ENCODE data around the gene CASTOR1.
A peak's percentile ranks its signal among the peaks of the same experiment; 100 is the strongest.

The CASTOR1 gene

DNA sequence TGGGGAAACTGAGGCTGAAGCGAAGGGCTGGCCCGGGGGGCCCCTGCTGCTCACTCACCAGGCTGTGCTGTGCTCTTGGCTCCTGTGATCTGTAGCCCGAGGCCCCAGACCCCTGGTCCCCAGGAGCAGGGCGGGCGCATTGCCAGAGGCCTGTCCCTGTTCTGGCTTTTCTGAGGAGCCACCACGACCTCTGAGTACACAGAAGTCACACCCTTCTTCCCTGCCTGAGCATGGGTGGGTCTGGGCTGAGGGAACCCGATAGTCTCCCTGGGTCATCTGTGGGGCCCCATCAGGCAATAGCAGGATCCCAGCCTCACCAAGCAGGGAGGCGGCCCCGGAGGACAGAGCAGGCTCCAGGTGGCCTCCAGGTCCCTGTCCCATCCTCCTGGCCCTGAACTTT is 5.1 kb downstream of the CASTOR1 start:
- no peak for DNase-seq

DNA sequence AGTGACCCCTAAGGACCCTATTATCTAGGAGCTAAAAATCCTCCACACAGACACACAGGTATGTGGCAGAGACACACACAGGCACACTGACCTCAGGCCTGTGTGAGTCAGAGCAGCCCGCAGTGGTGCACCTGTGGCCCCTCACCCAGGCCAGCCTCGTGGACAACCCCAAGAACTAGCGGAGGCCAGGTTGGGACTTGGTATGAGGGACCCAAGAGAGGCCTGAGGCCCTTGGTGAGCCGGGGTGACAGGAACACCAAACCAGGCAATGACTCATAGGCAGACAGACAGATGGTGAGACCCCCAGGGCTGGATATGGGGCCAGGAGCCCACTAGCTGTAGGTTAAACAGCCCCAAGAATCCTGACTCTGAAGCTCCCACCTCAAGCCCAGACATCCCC is 6.0 kb downstream of the CASTOR1 start:
- no peak for DNase-seq

DNA sequence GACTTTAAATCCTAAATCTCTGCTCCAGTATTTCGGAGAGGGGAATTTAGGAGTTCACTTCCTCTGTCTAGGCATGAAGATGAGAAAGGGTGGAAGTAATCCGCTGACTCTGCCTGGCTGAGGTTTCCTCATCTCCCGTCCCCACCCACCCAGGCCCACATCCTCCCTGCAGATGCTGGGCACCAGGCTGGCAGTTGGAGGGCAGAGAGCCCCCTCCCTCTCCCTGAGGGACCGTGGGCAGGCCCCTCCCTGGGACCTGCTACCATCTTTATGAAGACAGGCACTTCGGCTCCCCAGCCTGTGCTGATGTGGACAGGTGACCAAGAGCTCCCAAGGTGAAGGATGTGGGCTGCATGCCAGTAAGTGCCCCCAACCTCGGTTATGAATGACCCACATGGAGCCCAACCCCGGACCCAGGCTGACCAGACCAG is 6.7 kb downstream of the CASTOR1 start:
- no peak for DNase-seq

DNA sequence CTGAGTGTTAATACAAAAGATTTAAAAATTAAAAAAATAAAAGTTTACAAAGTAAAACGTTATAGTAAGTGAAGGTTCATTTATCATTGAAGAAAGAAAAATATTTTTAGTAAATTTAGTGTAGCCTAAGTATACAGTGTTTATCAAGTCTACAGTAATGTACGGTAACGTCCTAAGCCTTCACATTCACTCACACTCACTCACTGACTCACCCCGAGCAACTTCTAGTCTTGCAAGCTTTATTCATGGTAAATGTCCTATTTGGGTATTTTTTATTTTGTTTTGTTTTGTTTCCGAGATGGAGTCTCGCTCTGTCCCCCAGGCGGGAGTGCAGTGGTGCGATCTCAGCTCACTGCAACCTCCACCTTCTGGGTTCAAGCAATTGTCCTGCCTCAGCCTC is 8.8 kb downstream of the CASTOR1 start:
- no peak for DNase-seq

DNA sequence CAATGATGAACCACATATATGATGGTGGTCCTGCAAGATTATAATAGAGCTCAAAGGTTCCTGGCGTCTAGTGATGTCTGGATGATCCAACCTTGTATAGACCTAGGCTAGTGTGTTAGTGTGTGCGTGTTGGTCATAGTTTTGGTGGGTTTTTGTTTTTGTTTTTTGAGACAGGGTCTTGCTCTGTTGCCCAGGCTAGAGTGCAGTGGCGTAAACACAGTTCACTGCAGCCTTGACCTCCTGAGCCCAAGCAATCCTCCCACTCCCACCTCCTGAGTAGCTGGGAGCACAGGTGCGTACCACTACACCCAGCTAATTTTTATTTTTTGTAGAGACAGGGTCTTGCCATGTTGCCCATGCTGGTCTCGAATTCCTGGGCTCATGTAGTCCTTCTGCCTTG is 9.4 kb downstream of the CASTOR1 start:
- no peak for DNase-seq

DNA sequence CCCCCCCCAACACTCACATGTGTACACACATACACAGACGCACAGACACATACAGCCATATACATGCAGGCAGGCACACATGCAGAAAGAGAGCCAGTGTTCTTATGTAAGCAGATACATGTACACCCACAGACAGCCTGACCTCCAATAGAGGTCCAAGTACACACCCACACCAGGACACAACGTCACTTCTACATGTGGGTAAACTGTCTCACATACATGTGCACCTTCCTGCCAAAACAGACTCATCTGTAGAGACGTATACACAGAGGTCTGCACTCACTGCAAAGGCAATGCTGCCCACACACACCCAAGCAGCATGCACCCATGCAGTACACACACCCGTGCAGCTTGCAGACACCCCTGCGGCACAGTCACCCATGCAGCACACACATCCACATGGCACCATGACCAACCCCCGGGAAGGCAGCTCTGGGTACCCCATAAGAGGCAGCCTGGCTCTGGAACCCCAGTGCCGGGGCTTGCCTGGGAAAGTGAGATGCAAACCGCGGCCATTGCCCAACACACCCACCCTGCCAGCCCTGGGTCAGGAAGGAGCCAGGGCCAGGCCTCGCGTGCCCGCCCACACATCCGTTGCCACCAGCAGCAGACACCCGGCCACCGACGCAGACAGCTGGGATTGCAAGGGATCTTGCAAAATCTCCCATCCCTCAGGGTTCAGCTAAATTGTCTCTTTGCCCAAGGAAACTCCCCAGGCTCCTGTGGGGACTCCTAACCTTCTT is 10.1 kb downstream of the CASTOR1 start:
- DNase-seq: no peak

DNA sequence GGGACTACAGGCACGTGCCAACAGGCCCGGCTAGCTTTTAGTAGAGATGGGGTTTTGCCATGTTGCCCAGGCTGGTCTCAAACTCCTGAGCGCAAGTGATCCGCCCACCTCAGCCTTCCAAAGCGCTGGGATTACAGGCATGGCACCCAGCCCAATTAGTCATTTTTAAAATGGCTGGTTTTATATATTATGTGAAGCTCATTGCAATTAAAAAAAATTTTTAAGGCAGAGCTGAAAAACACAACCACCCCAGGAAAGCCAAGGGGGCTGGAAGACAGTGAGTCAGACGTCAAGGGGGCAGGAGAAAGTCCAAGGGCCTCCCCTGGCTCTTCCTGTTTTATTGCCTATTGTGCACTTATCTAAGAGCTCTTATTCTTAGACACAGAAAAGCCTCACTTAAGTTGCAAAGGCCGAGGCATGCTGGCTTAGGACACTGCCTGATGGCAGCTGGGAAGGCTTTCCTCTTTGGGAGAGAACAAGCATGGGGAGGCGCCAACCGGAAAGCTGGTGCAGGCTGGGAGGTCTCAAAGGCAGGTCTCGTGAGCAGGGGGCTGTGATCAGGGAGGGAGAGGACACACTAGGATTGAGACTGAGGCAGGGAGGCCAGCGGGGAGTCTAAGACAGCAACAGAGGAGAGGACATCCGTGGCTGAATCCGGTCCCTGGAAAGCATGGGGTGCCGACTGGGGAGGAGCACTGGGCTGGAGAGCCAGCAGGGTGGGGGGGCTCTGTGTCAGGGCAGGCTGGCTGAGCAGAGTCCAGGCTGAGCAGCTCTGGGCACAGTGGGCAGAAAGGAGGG is 11.6 kb downstream of the CASTOR1 start:
- no peak for DNase-seq

DNA sequence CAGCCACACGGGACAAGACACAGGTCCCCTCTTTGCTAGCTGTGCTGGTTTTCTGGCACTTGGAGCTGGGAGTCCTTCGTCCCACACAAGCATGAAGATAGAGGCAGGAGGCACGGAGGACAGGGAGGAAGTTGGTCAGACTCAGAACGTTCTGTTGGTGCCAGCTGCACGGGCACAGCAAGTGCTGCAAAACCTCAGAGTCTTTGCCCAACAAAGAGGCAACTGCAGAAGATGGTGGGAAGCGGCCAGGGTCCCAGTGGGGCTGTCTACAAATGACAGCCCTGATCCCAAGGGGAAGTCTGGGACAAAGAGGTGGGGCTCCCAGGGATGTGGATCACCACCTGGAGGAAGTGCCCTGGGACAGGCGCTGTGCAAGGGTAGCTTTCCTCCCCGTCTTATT is 13.3 kb downstream of the CASTOR1 start:
- no peak for DNase-seq

DNA sequence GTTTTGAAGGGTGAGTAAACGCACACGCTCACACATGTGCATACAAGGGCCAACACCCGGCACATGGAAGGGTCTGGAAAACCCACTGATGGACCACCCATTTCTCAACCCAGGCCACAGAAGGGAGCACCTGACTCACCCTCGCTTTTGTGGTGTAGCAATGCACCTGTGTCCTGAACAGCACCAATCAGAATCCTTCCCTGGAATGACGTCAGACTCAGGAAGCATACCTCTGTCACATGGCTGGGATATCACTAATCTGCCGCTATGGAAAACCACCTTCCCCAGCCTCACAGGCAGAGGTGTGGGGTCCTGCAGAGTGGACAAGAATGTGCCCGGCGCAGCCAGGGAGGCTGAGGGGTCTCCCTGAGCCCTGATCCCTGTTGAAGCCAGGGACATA is 13.7 kb downstream of the CASTOR1 start:
- no peak for DNase-seq

DNA sequence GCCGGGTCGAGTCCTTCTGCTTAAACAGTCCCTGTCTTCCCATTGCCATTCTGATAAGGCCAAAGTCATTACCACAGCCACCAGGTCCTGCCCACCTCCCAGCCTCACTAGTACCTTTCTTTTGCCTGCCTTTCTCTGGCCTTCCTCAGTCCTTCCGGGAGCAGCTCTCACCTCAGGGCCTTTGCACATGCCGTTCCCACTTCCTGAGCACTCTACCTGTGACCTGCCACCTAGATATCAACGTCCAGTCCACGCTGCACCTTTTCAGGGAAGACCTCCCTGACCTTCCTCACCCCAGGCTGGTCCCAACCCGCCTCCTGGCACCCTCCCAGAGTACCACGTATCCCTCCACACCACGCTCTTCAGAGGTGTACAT is 14.9 kb downstream of the CASTOR1 start:
- DNase-seq: no peak

DNA sequence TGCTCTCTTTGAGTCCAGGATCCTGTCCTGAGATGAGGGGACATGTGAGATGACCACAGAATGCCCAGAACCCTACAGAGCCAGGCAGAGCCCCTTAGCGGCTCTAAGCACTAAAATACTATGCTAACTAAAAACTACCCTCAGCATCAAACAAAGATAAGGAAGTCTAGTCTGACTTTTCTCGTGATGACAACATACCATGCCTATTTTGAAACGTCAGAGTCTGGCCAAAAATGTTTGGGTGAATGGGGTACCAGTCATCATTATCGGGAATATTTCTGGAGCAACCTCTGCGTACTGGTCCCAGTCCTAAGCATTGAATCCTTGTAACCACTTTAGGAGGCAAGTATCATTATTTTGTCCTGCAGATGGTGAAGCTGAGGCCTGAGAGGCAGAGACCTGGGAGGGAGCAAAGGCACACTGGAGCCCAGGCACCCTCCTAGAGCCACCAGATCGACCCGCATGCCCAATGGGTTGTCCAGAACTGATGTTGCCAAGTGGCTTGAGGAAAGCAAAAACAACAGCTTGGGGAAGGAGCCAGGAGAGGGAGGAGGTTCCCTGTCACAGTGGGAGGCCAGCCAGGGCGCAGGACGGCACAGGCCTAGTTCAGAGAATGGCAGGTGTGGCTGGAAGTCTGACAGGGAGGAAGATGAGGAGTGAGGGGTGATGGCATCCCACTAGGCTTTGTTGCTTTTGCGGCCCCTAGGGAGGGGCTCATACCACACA is 15.4 kb downstream of the CASTOR1 start:
- DNase-seq: no peak

DNA sequence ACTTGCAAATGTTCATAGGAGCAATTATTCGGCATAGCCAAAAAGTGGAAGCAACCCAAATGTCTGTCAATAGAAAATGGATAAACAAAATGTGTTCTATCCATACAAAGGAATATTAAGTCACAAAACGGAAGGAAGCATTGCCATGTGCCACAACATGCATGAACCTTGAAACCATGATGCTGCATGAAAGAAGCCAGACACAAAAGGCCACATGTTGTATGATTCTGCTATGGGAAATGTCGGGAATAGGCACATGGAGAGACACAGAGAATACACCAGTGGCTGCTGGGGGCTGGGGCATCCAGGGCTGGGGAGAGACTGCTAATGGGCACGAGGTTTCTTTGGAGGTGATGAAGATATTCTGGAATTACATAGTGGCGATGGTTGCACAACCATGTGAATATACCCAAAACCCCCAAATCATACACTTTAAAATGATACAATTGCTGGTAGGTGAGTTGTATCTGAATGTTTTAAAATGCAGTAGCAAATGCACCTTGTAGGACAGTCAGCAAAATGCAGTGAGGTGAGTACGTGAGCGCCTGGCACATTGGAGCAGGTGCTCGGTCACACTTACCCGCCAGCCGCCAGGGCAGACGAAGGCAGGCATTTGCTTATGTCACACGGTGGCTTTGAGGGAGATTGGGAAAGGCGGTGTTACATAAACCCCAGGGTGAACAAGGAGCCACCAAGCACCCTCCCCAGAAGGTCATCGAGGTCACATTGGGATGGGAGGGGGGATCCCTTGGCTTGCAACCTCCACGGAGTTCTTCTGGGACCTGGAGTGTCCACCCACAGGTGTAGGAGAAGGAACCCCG is 16.3 kb downstream of the CASTOR1 start:
- DNase-seq: no peak

DNA sequence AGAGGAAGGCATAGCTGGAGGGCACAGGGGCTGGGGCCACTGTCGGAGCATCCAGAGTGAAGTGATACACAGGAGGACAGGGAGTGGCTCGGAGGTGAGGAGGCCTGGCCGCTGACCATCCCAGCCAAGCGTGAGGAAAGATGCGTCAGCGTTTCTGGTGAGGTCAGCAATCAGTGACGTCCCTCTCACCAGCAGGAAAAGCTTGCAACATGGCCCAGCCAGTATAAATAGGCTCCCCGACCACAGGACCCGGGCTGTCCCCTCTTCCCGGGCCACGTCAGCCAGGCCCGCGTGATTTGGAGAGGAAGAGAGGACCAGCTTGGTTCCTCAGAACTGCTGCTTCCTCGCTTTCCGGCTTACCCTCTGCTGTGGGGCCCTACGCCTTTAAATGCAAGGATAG is 18.5 kb downstream of the CASTOR1 start:
- no peak for DNase-seq

DNA sequence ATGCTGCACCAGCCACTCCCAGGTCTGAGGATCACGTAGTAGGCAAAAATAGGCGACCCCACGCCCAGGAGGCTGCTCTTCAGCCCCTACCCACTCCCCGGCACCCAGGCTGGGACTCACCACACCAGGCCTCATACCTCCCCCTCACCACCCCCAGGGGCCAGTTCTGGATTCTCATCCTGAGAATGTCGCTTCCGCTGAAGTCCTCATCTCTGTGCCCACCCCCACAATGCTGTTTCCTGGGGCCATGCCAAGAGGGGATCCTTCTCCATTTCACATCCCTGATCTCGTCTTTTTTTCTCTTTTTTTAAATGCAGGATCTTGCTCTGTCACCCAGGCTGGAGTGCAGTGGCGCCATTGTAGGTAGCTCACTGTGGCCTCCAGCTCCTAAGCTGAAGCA is 21.0 kb downstream of the CASTOR1 start:
- DNase-seq: no peak

DNA sequence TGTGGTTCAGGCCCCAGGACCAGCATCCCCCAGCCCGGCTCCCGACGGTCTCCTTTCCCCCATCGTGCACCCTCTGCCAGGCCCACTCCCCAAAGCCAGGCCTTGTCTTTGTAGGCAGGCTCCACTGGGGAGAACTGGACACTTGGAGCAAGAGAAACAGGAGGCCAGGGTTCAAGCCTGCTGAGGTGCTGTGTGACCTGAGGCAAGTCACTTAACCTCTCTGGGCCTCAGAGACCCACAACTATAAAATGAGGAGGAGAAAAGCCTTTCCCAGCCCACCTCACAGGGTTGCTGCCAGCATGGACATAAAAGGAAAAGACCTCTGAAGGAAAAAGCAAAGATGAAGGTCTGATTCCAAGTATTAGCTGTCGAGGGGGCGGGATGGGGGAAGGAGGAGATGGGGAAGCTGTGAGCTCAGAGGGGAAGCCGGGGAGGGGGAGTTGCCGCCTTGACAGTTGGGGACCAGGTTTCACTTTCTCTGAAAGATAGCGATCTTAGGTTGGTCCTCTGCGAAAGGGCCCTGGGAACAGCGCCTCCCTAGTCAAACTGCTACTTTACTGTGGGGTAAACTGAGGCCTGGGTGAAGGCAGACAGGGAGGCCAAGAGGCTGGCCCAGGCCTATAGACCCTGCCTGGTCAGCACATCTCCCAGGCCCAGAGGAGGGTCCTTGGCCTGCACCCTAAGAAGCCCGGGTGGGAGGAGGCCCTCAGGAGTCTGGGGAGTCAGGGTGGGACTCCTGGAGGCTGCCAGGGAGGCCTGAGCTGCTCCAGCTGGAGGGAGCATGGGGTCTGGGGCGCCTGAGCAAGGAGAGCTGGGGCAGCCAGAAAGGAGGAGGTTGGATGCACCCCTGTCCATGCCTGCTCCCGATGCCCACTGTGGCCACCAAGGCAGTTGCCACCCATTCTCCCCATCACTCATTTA is 21.7 kb downstream of the CASTOR1 start:
- peak; percentile 65 for DNase-seq

DNA sequence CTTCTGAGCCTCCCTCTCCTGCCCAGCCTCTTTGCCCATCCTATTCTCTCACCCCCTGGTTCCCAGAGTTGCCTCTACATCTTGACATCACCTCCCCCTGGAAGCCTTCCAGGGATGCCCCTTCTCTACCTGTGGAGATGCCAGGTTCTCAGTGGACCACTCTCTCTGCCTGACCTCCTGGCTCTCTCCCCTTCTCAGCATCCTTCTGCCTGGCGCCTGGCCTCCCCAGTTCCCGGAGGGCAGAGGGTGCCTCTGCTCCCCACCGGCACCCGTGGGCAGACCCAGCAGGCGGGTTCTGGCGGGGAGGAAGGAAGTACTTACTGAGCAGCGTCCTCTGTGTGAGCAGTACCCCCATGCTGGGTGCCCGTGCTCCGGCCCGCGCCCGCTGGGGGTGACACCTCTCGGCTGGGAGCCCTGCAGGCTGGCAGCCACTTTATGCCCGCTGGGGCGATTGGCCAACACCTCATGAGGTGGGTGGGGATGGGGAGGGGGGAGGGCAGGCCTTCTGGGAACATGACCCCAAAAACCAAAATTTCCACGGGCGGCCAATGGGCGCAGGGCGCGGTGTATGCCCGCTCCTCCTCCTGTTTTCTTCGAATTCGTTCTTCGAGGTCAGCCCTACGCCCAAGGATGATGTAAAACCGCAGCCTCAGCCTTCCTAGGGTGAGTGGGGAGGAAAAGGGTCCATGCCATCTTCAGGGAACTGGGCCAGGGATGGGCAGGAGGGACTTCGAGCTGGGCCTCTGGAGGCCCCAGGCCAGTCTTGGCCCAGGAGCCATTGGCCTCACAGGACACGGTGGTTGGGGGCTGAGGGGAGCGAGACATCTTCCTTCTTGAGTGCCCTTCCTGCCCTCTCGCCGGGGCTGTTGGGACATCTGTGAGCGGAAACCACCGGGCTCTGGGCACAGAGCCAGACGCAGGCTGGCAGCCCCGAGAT is 22.6 kb downstream of the CASTOR1 start, which contains the start of gene OSM:
OSM (minus strand) TSS at position 407 of the 937 bp plus-strand sequence; CDS start at position 355, 52 bp downstream.
- peak; percentile 74 for DNase-seq

DNA sequence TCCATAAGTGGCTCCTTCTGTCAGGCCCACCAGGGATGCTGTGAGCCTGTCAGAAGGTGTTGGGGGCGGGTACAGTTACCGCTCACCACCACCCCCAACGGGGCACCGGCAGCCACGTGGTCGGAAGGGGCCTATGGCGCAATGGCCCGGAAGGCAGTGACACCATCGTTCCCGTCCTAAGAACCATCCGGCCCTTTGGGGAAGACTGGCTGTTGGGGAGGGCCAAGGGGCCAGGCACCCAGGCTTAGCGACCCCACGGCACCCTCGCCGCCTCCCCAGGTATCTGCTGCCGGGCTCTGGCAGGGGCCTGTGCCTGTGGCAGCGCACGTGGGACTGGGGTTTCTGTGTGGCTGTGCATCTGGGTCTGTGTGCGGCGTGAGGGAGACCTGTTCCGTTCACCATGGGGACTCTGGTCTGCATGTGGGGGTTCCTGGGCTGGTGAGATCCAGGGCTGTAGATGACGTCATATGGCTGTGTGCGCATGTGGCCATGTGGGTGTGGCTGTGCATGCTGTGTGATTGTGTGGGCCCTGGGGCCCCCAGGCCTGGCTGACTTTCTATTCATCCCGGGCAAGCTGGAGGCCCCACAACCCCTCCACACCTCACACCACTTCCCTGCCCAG is 23.4 kb downstream of the CASTOR1 start:
- DNase-seq: peak; percentile 87

DNA sequence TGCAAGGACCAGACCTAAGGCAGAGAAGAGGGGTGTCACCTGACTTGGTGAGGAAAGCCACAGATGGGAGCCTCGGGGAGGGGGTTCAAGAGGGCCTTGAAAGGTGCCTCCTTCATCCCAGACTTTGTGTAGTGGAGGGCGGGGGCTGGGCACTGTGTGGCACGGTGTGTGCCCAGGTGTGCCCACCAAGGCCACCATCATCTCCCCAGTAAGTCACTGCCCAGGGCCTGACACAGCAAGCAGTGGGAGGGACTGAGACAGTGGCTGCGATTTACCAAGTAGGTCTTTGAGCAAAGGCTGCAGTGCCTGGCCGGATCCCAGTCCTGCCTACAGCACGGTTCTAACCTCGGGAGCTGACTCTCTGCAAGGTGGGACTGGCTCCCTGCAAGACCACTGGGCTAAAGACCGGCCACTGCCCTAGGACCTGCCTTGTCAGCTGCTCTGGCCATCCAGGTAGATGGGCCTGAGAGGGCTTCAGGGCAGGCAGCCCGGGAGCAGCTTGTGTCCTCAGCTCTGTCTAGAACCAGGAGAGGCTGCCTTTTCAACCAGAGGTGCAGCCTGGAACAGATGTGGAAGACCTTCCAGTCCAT is 24.1 kb downstream of the CASTOR1 start:
- DNase-seq: no peak

DNA sequence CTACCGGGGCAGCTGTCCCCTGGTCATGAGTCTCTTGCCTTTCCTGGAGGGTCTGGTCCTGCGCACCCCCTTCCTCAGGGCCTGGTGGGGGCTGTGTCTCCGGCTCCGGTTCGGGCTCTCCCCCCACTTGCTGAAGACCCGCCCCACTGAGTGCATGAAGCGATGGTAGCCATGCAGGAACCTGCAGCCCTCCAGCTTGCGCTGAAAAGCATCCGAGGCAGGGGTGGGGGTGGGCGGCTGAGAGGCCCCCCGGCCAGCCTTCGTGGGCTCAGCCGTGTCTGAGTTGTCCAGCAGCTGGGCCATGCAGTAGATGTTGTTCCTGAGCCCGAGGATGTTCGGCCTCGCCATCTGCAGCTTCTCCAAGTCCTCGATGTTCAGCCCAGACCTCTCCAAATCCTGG is 25.4 kb downstream of the CASTOR1 start:
- no peak for DNase-seq
